ENCODE results near the gene RPF1. TPM values are rescaled to one million over a fixed set of nuclear protein-coding genes. Genes with fewer than 3 reads are reported as not detected.
"Not testable (repeated sequence)": the region's sequence is repeated elsewhere in the genome, so short reads cannot be mapped to it uniquely, and the experiment has no call there.

The RPF1 gene
- total RNA-seq, 1 experiment from 2014 or later = 54.9 TPM

- no peak for DNase-seq (ENCODE audit: low spot score)
Measured at GRCh38 chr1:84492726-84493125, 13.7 kb downstream of the RPF1 start.

DNA sequence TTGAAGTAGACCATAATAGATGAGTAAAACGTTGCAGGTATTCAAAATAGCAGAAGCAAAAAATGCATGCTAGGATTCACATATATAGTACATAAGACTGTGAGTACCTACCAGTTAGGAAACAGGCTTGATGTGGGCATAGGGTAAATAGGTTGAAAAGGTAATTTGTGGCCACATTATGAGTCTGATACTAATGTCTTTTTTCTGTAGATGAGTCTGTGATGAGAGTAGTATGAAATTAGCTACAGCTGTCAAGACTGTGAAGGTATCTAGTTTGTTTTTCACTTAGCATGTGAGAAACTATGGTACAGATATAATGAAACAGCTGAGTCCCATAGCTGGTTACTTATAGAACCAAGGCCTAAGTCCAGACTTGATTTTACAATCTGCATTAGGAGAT lies 14.7 kb downstream of the RPF1 start:
- DNase-seq (ENCODE audit: low spot score) = no peak

- no peak for DNase-seq (ENCODE audit: low spot score)
Measured at GRCh38 chr1:84496498-84496897, 17.4 kb downstream of the RPF1 start.

DNA sequence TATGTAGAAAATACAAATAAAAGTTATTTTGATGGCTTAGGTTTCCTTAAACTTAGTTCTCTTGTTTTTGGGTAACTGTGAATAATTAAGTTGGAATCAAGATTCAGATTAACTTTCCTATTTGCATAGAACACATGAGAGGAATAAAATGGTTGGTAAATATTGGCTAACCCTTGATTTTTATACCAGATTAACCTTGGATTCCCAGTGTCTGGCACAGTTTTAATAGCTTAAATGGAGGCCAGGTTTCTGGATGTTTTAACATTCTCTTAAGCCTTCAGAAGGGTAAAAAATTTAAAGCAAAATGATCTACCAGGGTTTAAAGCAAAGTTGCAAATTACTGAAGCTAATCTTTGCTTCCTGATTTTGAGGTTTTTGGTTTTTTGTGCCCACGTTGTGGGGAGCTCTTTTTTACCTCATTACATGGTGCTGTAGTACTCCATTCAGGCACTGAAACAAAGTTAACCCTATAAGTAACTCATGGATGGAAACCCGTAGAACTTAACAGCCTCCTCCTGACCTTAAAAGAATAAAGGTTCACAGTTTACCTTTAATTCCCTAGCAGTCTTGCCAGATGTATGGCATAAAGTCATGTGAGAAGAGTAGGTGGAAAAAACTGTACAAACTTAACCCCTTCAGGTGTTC lies 18.7 kb downstream of the RPF1 start:
- no peak for DNase-seq (ENCODE audit: low spot score)

GRCh38 chr1:84502927-84503326 lies 23.9 kb downstream of the RPF1 start:
- DNase-seq (ENCODE audit: low spot score) = no peak

DNA sequence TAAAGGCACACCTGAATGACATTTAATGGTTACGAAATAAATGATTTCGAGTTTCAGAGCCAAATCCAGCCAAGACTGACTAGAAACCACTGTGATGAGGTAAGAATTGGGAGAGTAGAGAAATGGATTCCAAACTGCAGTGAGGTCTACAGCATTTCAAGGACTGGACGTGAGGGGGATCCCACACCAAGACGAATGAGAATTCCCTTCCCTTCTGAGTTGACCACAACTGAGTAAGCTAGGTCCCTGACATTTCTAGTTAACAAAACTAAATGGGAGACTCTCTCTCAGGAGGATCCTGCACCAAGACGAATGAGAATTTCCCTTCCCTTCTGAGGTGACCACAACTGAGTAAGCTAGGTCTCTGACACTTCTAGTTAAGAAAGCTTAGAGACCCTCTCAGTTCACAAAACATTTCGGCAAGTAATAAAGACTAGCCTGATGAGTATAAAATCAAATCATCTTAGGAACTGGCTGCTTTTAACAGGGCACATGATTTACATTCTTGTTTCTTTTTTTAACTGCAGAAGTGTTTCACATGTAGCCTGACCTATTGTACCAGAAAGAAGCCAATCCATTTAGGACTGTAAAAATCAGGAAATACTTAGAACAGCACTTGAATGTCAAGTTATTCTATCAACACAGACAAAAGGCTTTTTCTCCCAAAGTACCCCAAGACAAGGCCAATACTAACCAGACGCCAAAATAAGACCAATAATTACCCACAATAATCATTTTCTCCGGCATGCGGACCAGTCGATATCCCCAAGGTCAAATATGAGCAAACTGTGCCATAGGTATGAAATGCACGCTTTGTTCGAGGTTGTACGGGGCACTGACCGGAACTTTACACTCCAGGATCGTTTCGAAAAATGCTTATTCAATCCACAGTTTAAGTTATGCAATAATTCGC lies 25.8 kb downstream of the RPF1 start:
- DNase-seq (ENCODE audit: low spot score) = peak; percentile 4

- DNase-seq (ENCODE audit: low spot score) = peak; percentile 40
Measured at GRCh38 chr1:84505493-84506001, 26.5 kb downstream of the RPF1 start.

DNA sequence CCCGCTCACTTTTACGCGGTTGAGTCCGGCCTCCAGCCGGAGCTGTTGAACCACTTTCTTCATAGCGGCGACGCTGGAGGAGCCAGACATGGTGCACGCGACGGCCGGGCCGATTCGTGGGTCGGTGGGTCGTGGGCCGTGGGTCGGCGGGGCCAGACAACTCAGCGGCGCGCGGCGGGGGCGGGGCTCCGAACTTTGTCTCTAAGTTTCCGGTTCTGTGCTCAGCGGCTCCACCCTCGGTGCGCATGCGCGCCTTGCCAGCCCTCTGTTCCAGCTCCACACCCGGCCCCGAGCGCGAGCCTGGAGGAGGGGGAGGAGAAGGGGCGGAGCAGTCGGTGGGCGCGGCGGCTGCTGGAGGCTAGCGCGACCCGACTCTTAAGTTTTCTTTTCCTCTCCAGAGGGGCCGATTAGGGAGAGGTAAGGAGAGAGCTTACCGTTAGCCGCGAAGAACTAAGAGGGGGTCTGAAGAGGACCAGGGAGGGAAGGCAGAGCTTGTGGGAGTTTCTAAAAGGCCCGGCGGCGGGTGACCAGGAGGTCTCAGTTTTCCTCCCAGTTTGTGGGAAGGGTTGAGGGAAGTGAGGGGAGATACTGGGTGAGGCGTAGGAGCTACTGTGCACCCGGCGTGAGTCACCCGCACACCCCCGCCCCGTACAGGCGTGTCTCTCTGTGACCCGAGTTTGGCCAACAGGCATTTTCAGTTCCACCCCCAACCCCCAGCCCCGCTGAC lies 27.1 kb downstream of the RPF1 start, which contains the start of the genes GNG5 and SPATA1:
Gene GNG5, minus strand, starts transcription at position 580 of the 727 bp plus-strand sequence. Its CDS starts 490 bp downstream, at position 90.
Gene SPATA1, plus strand, starts transcription at position 385 of the 727 bp plus-strand sequence. CDS start 9,974 bp downstream, outside the sequence.
- peak; percentile 84 for DNase-seq (ENCODE audit: low spot score)

DNA sequence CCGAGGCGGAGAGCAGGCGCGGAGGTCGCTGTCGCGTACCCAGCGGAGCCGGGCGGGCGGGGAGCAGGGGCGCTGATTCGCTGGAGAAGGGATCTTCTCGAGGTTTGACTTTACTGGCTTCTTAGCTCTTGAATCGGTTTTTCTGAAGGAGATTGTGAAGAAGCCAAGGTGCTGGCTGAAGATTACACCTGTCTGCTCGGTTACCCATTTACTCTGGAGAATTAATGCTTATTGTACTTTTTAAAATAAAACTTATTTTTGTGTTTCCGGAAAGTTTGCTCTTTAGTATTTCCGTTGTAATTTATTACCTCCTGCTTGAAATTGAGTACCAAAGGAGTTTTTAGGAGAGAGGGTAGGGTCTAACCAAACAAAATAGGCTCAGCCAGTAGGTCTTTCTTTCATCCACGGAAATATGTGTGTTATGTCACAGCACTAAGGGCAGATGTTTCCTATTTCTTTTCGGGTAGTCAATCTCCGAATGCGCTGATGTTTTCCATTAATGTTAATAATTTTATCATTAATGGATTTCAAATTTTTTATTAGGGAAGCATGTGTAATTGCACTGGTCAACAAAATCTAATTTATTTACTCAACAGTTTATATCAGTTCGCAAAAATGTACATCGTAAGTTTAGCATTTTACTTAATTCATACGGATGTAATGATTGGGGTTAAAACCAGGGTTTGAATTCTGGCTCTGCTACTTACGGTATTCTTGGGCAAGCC lies 27.8 kb downstream of the RPF1 start:
- DNase-seq (ENCODE audit: low spot score) = no peak

DNA sequence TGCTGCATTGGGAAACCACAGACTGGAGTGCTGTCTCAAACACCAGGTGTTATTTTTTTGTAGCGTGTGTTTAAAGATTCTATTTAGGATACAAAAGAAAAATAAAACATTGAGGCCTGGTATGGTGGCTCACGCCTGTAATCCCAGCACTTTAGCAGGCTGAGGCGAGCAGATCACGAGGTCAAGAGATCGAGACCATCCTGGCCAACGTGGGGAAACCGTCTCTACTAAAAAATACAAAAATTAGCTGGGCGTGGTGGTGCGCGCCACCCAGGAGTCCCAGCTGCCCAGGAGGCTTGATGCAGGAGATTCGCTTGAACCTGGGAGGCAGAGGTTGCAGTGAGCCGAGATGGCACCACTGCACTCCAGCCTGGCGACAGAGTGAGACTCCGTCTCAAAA lies 28.8 kb downstream of the RPF1 start:
- DNase-seq (ENCODE audit: low spot score) = not testable (repeated sequence)

- DNase-seq (ENCODE audit: low spot score) = no peak
Measured at GRCh38 chr1:84508510-84508909, 29.4 kb downstream of the RPF1 start.

GRCh38 chr1:84509029-84509428 lies 30.0 kb downstream of the RPF1 start:
- no peak for DNase-seq (ENCODE audit: low spot score)

DNA sequence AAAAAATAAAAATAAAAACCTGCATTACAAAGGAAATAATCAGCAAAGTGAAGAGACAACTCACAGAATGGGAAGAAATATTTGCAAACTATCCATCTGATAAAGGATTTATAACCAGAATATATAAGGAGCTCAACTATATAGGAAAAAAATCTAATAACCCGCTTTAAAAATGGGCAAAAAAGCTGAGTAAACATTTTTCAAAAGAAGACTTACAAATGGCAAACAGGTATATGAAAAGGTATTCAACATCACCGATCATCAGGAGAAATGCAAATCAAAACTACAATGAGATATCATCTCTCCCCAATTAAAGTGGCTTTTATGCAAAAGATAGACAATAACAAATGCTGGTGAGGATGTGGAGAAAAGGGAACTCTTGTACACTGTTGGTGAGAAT lies 31.1 kb downstream of the RPF1 start:
- DNase-seq (ENCODE audit: low spot score) = no peak

DNA sequence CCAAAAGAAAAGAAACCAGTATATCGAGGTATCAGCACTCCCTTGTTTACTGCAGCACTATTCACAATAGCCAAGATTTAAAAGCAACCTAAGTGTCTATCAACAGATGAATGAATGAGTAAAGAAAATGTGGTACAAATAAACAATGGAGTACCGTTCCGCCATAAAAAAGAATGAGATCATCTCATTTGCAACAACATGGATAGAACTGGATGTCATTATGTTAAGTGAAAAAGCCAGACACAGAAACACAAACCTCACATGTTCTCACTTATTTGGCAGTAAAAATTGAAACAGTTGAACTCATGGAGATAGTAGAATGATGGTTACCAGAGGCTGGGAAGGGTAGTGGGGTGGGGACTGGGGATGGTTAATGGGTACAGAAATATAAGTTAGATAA lies 31.6 kb downstream of the RPF1 start:
- DNase-seq (ENCODE audit: low spot score) = no peak

DNA sequence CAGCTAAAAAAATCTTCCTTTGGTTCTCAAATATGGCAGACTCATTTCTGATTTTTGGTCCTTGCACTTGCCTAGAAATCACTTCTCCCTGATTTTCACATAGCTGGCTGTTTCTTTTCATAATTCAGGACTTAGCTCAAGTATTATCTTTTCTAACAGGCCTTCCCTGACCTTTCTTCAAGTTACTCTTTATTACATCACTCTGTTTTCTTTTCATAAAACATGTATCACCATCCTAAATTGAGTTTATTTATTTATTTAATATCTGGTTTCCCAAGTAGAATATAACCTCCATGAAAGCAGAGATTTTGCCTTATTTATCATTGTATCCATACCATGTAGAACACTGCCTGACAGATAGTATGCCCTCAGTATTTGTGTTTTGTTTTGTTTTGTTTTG lies 45.5 kb downstream of the RPF1 start:
- no peak for DNase-seq (ENCODE audit: low spot score)

GRCh38 chr1:84525779-84526178 lies 46.7 kb downstream of the RPF1 start:
- no peak for DNase-seq (ENCODE audit: low spot score)

GRCh38 chr1:84538599-84538998 lies 59.5 kb downstream of the RPF1 start:
- no peak for DNase-seq (ENCODE audit: low spot score)

GRCh38 chr1:84539972-84540371 lies 60.9 kb downstream of the RPF1 start:
- DNase-seq (ENCODE audit: low spot score) = peak; percentile 14

GRCh38 chr1:84540759-84541158 lies 61.7 kb downstream of the RPF1 start:
- DNase-seq (ENCODE audit: low spot score) = no peak

GRCh38 chr1:84541679-84542078 lies 62.6 kb downstream of the RPF1 start:
- DNase-seq (ENCODE audit: low spot score) = no peak

Measured in A172 (cell line).